ENCODE data around the gene NR5A2.

Gene NR5A2

GRCh38 chr1:200027264-200027823 is at the start of gene NR5A2:
NR5A2 (plus strand) TSS chr1:200027710; CDS start chr1:200027848, 138 bp downstream.
- DNase-seq (ENCODE audit: insufficient read length, low spot score) (no peak), FAIRE-seq (no peak)

- DNase-seq (ENCODE audit: insufficient read length, low spot score) (no peak), FAIRE-seq (no peak)
These were observed 49.0 kb upstream of the NR5A2 start for GRCh38 chr1:199978408-199978940.

GRCh38 chr1:199979071-199979470 is 48.4 kb upstream of the NR5A2 start:
- DNase-seq (ENCODE audit: insufficient read length, low spot score) (no peak), FAIRE-seq (no peak)

GRCh38 chr1:199981584-199981983 is 45.9 kb upstream of the NR5A2 start:
- DNase-seq (ENCODE audit: insufficient read length, low spot score) (no peak), FAIRE-seq (no peak)

- FAIRE-seq (no peak), DNase-seq (ENCODE audit: insufficient read length, low spot score) (no peak)
These were observed 44.9 kb upstream of the NR5A2 start for GRCh38 chr1:199982606-199983005.

- DNase-seq (ENCODE audit: insufficient read length, low spot score) (no peak), FAIRE-seq (no peak)
These were observed 44.0 kb upstream of the NR5A2 start for GRCh38 chr1:199983531-199983930.

- DNase-seq (ENCODE audit: insufficient read length, low spot score) (no peak), FAIRE-seq (peak; percentile 9)
These were observed 32.3 kb upstream of the NR5A2 start for GRCh38 chr1:199995096-199995685.

- FAIRE-seq (no peak), DNase-seq (ENCODE audit: insufficient read length, low spot score) (no peak)
These were observed 22.3 kb upstream of the NR5A2 start for GRCh38 chr1:200005165-200005564.

GRCh38 chr1:200006711-200007110 is 20.8 kb upstream of the NR5A2 start:
- FAIRE-seq, result no peak
- no peak for DNase-seq (ENCODE audit: insufficient read length, low spot score)

GRCh38 chr1:200015811-200016210 is 11.7 kb upstream of the NR5A2 start:
- DNase-seq (ENCODE audit: insufficient read length, low spot score), result no peak
- FAIRE-seq, result no peak

- no peak for DNase-seq (ENCODE audit: insufficient read length, low spot score)
These were observed 5.8 kb upstream of the NR5A2 start for GRCh38 chr1:200021577-200022238.

GRCh38 chr1:200022239-200022804 is 5.2 kb upstream of the NR5A2 start:
- DNase-seq (ENCODE audit: insufficient read length, low spot score) (no peak), FAIRE-seq (no peak)

More at GRCh38 chr1:200021577-200022238, 5.8 kb upstream of the NR5A2 start:
- no peak for FAIRE-seq

GRCh38 chr1:200028586-200029034 is 1.1 kb downstream of the NR5A2 start:
- FAIRE-seq (no peak), DNase-seq (ENCODE audit: insufficient read length, low spot score) (no peak)

GRCh38 chr1:200029035-200029821 is 1.7 kb downstream of the NR5A2 start:
- DNase-seq (ENCODE audit: insufficient read length, low spot score) (peak; percentile 59), FAIRE-seq (peak; percentile 74)

GRCh38 chr1:200029822-200030152 is 2.3 kb downstream of the NR5A2 start:
- FAIRE-seq (no peak), DNase-seq (ENCODE audit: insufficient read length, low spot score) (no peak)

- no peak for FAIRE-seq
- DNase-seq (ENCODE audit: insufficient read length, low spot score), result no peak
These were observed 3.3 kb downstream of the NR5A2 start for GRCh38 chr1:200030791-200031190.

GRCh38 chr1:200033511-200034261 is 6.2 kb downstream of the NR5A2 start:
- FAIRE-seq (no peak), DNase-seq (ENCODE audit: insufficient read length, low spot score) (no peak)

GRCh38 chr1:200034262-200034557 is 6.7 kb downstream of the NR5A2 start:
- no peak for FAIRE-seq

GRCh38 chr1:200034761-200035396 is 7.4 kb downstream of the NR5A2 start:
- no peak for DNase-seq (ENCODE audit: insufficient read length, low spot score)
- no peak for FAIRE-seq

More at GRCh38 chr1:200034262-200034557, 6.7 kb downstream of the NR5A2 start:
- no peak for DNase-seq (ENCODE audit: insufficient read length, low spot score)
